IMR-90 (cell line): ENCODE measurements around the gene SEMA3G. TPM values are rescaled to one million over a fixed set of nuclear protein-coding genes. Genes with fewer than 3 reads are reported as not detected.
A peak's percentile ranks its signal among the peaks of the same experiment; 100 is the strongest.

ENCODE experiments used
- ATAC-seq: fragments of 200-7000 bp; cut with Tn5 transposase; 2 replicates; pipeline ENCODE4 v1.9.1; 2020; ENCODE audit warnings: low read depth, mild to moderate bottlenecking, moderate library complexity
- Bru-seq: library from RNA; stranded (reverse); fragments of 400-500 nt; gene quantifications from one replicate; lab custom pipeline; 2021; lab: Mats Ljungman, UMichigan
- BruChase-seq, 2 experiments: library from RNA; stranded (reverse); fragments of 400-500 nt; gene quantifications; one replicate each; lab custom pipeline; 2021; lab: Mats Ljungman, UMichigan
- BruUV-seq: library from RNA; stranded (reverse); fragments of 400-500 nt; replicated peaks from 2 replicates; lab custom pipeline; 2021; lab: Mats Ljungman, UMichigan
- CTCF ChIA-PET: fragments of 300-600 bp; formaldehyde crosslinking; extraction: SDS; loops from one replicate; lab custom pipeline; 2021; ENCODE audit warnings: antibody characterized with exemption; lab: Yijun Ruan, JAX
- POLR2A ChIA-PET: fragments of 300-600 bp; sonication (Branson Sonifier 250); formaldehyde crosslinking; loops from one replicate; lab custom pipeline; 2022; ENCODE audit warnings: antibody characterized with exemption; ENCODE audit not compliant: unreplicated experiment; lab: Charles Lee
- DNase-seq: peaks from one replicate; pipeline ENCODE4 v3.0.0; 2013
- H2AFZ ChIP-seq: replicated peaks from 2 replicates; pipeline ENCODE3; 2013; ENCODE audit warnings: low read length, mild to moderate bottlenecking; ENCODE audit not compliant: poor library complexity
- H2AK5ac ChIP-seq: 2 replicates; pipeline ENCODE4 v1.6.1; 2013; ENCODE audit warnings: low read depth, low read length, inconsistent platforms
- H2AK9ac ChIP-seq: replicated peaks from 2 replicates; pipeline ENCODE3; 2013; ENCODE audit warnings: mild to moderate bottlenecking, low read depth, low read length, moderate library complexity; ENCODE audit not compliant: poor library complexity
- H2BK120ac ChIP-seq: 2 replicates; pipeline ENCODE4 v1.6.1; 2013; ENCODE audit warnings: low read depth, low read length, inconsistent platforms
- H2BK15ac ChIP-seq: 3 replicates; pipeline ENCODE4 v1.6.1; 2013; ENCODE audit warnings: low read depth, low read length, inconsistent platforms
- H2BK20ac ChIP-seq: 2 replicates; pipeline ENCODE4 v1.6.1; 2013; ENCODE audit warnings: low read depth, mild to moderate bottlenecking, inconsistent platforms, low read length, moderate library complexity
- H2BK5ac ChIP-seq: 2 replicates; pipeline ENCODE4 v1.6.1; 2013; ENCODE audit warnings: mild to moderate bottlenecking, low read depth, low read length, inconsistent platforms; ENCODE audit not compliant: poor library complexity, severe bottlenecking
- H3K14ac ChIP-seq: replicated peaks from 2 replicates; pipeline ENCODE4 v1.6.1; 2013; ENCODE audit warnings: low read depth, low read length, inconsistent platforms
- H3K18ac ChIP-seq: 2 replicates; pipeline ENCODE4 v1.6.1; 2013; ENCODE audit warnings: low read depth, low read length, control low read depth
- H3K23ac ChIP-seq: 2 replicates; pipeline ENCODE4 v1.6.1; 2013; ENCODE audit warnings: low read depth, low read length, inconsistent platforms
- H3K27ac ChIP-seq: 2 replicates; pipeline ENCODE4 v1.5.1; 2013; ENCODE audit warnings: mild to moderate bottlenecking, control low read depth, low read length; ENCODE audit not compliant: insufficient read depth
- H3K27me3 ChIP-seq: 2 replicates; pipeline ENCODE4 v1.6.1; 2013; ENCODE audit warnings: low read length; ENCODE audit not compliant: control insufficient read depth, insufficient read depth
- H3K36me3 ChIP-seq: 2 replicates; pipeline ENCODE4 v1.6.1; 2013; ENCODE audit warnings: low read length, mixed read lengths; ENCODE audit not compliant: control insufficient read depth, insufficient read depth
- H3K4ac ChIP-seq: 2 replicates; pipeline ENCODE4 v1.6.1; 2013; ENCODE audit warnings: low read depth, low read length, inconsistent platforms
- H3K4me1 ChIP-seq: 2 replicates; pipeline ENCODE4 v1.6.1; 2013; ENCODE audit warnings: low read length, mixed read lengths; ENCODE audit not compliant: control insufficient read depth, insufficient read depth
- H3K4me2 ChIP-seq: 2 replicates; pipeline ENCODE4 v1.6.1; 2013; ENCODE audit warnings: low read depth, mild to moderate bottlenecking, control low read depth, low read length, moderate library complexity
- H3K4me3 ChIP-seq: 2 replicates; pipeline ENCODE4 v1.5.1; 2013; ENCODE audit warnings: low read depth, mild to moderate bottlenecking, control low read depth, low read length, moderate library complexity; ENCODE audit not compliant: insufficient read depth
- H3K56ac ChIP-seq: 2 replicates; pipeline ENCODE4 v1.6.1; 2013; ENCODE audit warnings: low read length, inconsistent platforms; ENCODE audit not compliant: insufficient read depth; ENCODE audit errors: extremely low read depth
- H3K79me1 ChIP-seq, 2 experiments: 2 replicates each; pipeline ENCODE4 v1.6.1; 2013; ENCODE audit warnings: low read length in 2 of 2, inconsistent platforms in 1 of 2, low read depth in 1 of 2
- H3K9ac ChIP-seq: 2 replicates; pipeline ENCODE4 v1.6.1; 2013; ENCODE audit warnings: low read depth, low read length, control low read depth
- H3K9me1 ChIP-seq: 2 replicates; pipeline ENCODE4 v1.6.1; 2013; ENCODE audit warnings: low read length, inconsistent platforms; ENCODE audit not compliant: insufficient read depth
- H3K9me3 ChIP-seq: 2 replicates; pipeline ENCODE4 v1.6.1; 2013; ENCODE audit warnings: low read length; ENCODE audit not compliant: control insufficient read depth, insufficient read depth
- H4K20me1 ChIP-seq: 2 replicates; pipeline ENCODE4 v1.6.1; 2013; ENCODE audit warnings: low read length, inconsistent platforms; ENCODE audit not compliant: insufficient read depth
- H4K5ac ChIP-seq: 2 replicates; pipeline ENCODE4 v1.6.1; 2013; ENCODE audit warnings: mild to moderate bottlenecking, low read depth, low read length, control low read depth
- H4K8ac ChIP-seq, 2 experiments: 2 replicates each; pipeline ENCODE4 v1.6.1; 2013; ENCODE audit warnings: low read depth in 2 of 2, low read length in 2 of 2, control low read depth in 1 of 2, inconsistent platforms in 1 of 2
- H4K91ac ChIP-seq: 2 replicates; pipeline ENCODE4 v1.6.1; 2013; ENCODE audit warnings: low read depth, low read length, inconsistent platforms; ENCODE audit not compliant: insufficient read depth
- NFE2L2 ChIP-seq: fragments of 150-350 bp; IDR thresholded peaks from 2 replicates; pipeline ENCODE4 v1.6.1; 2016; ENCODE audit warnings: low read depth, mild to moderate bottlenecking, low read length
- WGBS, 2 experiments: methylation state at CpG; one replicate each; pipeline versions ENCODE4 v1.1.5 to v1.1.7; 2013; ENCODE audit warnings: missing lambda C conversion rate in 2 of 2; ENCODE audit not compliant: insufficient read length in 1 of 2; ENCODE audit errors: extremely low coverage in 2 of 2; 5-methylcytosine and 5-hydroxymethylcytosine counted together
- dilution Hi-C: fragments of 300-500 bp; cut with HindIII; formaldehyde crosslinking; loops from one replicate; pipeline ENCODE4 v1.14.3; 2018; ENCODE audit warnings: low sequenced_read_pairs; ENCODE audit not compliant: unreplicated experiment
- in situ Hi-C: fragments of 300-500 bp; cut with MboI; formaldehyde crosslinking; loops from 3 replicates; pipeline ENCODE4 v1.14.3; 2019; ENCODE audit warnings: low sequenced_read_pairs, inconsistent platforms, mixed read lengths
- intact Hi-C: fragments of 100-400 bp; cut with micrococcal nuclease; formaldehyde crosslinking; loops from 2 replicates; pipeline ENCODE4 v1.10.0; 2022
- long read RNA-seq: library from polyadenylated mRNA; unstranded; transcript quantifications from one replicate; pipeline ENCODE4 v2.0.0, GENCODE V29; 2021; ENCODE audit not compliant: unreplicated experiment
- polyA plus RNA-seq, 3 experiments: library from polyadenylated mRNA; depleted of rRNA; stranded (reverse); fragments of >200 nt; gene quantifications; 2 replicates each; pipeline ENCODE4 v1.2.3, GENCODE V29; 2012; ENCODE audit warnings: low replicate concordance in 1 of 3
- total RNA-seq: library from RNA; depleted of rRNA; stranded (reverse); fragments of >200 nt; gene quantifications from 2 replicates; pipeline ENCODE4 v1.2.3, GENCODE V29; 2012; rRNA removed
- TF ChIP-seq, protein P1 (sequence below): conservative IDR thresholded peaks from 2 replicates; pipeline ENCODE4 v1.5.1; 2012; ENCODE audit warnings: mild to moderate bottlenecking, low read depth, low read length, improper control_type of control experiment

SEMA3G gene
- total RNA-seq, result not detected in 2 replicates
- polyA plus RNA-seq (2012; rRNA removed), result 0.04 and 0.07 TPM in 2 replicates
- polyA plus RNA-seq (2012; cell fraction: cytosol; rRNA removed), result 0.01 and 0.07 TPM in 2 replicates
- polyA plus RNA-seq (2012; cell fraction: nucleus; rRNA removed; ENCODE audit: low replicate concordance), result 0.01 and 0.03 TPM in 2 replicates
- percentile 13 among the genes with signal in this experiment for Bru-seq, nascent RNA
- percentile 10 among the genes with signal in this experiment for BruChase-seq, experiment 1, labeled RNA remaining after a 6-hour chase
- BruChase-seq, experiment 2, labeled RNA remaining after a 2-hour chase, result percentile 11 among the genes with signal in this experiment
- long read RNA-seq, result 0 reads

DNA sequence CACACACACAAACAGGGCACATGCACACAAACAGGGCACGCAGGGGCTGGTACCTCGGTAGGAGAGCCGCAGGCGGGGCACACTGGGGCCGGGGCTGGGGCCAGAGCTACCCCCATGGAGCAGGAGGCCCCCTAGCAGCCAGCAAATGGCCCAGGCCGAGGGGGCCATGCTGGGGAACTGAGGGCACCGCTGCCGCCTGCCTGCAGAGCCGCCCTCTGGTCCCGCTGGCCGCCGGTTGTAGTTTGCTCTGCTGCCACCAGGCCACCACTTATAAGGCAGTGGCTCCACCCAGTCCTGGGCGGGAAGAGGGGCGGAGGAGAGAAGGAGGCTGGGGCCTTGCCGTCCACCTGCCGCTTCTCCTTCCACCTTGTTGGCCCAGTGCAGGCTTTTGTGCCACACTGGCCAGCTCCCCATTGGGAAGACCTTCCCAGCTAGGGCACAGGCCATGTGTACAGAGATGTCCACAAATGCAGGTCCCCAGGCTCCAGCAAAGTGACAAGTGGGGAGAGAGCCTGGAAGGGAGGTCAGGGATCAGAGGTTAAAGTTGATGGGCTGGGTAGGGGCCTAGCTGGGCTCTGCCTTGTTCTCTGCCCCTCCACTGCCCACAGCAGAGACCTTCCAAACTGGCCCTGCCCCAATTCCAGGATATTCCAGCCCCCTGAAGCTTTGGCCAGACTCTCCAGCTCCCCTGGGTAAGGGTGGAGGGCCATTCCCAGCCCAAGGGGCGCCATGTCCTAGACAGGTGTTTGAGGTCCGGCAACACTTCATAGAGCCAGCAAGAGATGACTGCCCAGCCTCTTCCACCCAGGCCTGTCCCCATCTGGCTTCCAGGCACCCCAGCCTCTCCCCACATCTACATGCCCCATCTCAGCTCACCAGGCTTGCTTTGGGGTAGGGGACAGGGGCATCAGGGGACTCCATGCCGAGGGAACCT is at the start of gene SEMA3G:
Gene SEMA3G, minus strand, starts transcription at position 244 of the 934 bp plus-strand sequence. Its CDS starts 76 bp downstream, at position 168.
- Histone ChIP-seq H2AK9ac (no peak within 1 kb of the TSS), H3K14ac (no peak within 1 kb of the TSS), H3K4me2 (no peak within 1 kb of the TSS), H2BK120ac (no peak within 1 kb of the TSS), H3K23ac (no peak within 1 kb of the TSS), H2BK15ac (no peak within 1 kb of the TSS), H3K4ac (no peak within 1 kb of the TSS), H3K18ac (no peak within 1 kb of the TSS), H4K91ac (no peak within 1 kb of the TSS), H3K79me1 (no peaks in the 10 kb centered on the region), H4K20me1 (no peaks in the 10 kb centered on the region; the same call in none of the 2 replicates), H3K9ac (no peak within 1 kb of the TSS), H3K9me1 (no peaks in the 10 kb centered on the region), H3K4me1 (no peaks in the 10 kb centered on the region; the same call in 1 of the 2 replicates), H2BK5ac (no peak within 1 kb of the TSS), H2BK20ac (no peak within 1 kb of the TSS), H2AFZ (peak within 1 kb of the TSS; percentile 76), H3K9me3 (no peaks in the 10 kb centered on the region), H4K5ac (no peak within 1 kb of the TSS), H3K56ac (no peak within 1 kb of the TSS), H3K27me3 (no peaks in the 10 kb centered on the region), H2AK5ac (no peak within 1 kb of the TSS), H3K4me3 (no peak within 1 kb of the TSS), H3K36me3 (no peaks in the 10 kb centered on the region), H3K27ac (no peak within 1 kb of the TSS), H4K8ac (no peak within 1 kb of the TSS)
- TF ChIP-seq, protein P1, sequence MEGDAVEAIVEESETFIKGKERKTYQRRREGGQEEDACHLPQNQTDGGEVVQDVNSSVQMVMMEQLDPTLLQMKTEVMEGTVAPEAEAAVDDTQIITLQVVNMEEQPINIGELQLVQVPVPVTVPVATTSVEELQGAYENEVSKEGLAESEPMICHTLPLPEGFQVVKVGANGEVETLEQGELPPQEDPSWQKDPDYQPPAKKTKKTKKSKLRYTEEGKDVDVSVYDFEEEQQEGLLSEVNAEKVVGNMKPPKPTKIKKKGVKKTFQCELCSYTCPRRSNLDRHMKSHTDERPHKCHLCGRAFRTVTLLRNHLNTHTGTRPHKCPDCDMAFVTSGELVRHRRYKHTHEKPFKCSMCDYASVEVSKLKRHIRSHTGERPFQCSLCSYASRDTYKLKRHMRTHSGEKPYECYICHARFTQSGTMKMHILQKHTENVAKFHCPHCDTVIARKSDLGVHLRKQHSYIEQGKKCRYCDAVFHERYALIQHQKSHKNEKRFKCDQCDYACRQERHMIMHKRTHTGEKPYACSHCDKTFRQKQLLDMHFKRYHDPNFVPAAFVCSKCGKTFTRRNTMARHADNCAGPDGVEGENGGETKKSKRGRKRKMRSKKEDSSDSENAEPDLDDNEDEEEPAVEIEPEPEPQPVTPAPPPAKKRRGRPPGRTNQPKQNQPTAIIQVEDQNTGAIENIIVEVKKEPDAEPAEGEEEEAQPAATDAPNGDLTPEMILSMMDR, result peak; percentile 50
- TF ChIP-seq NFE2L2, result no peak
- ChIA-PET CTCF (interaction anchor here (1.2 to 3.2 kb wide), 5 partner anchors 12 to 32 kb away, joined by 4 to 13 read pairs (median 11); no protein-coding TSS in a partner anchor), POLR2A (no interaction called here)
- ATAC-seq (peak; percentile 92), DNase-seq (peak; percentile 34)
- in situ Hi-C loops, result no loop called here
- WGBS, 2 experiments, result 9% methylated on average over 4 of the region's 19 CpGs; no CpG with 5 or more reads in 1 of the 2 experiments
- BruUV-seq, result no TSS peak
- intact Hi-C loops, result loop anchor here (5.0 kb wide), 1 partner anchor 223 kb away; no protein-coding TSS in a partner anchor
- dilution Hi-C loops, result no loop called here
